ENCODE results near the gene DIS3L2.
A peak's percentile ranks its signal among the peaks of the same experiment; 100 is the strongest.
"Not testable (repeated sequence)": the region's sequence is repeated elsewhere in the genome, so short reads cannot be mapped to it uniquely, and the experiment has no call there.

The DIS3L2 gene

GRCh38 chr2:232335206-232335858 lies 373.8 kb downstream of the DIS3L2 start:
- peak; percentile 65 for TF ChIP-seq CTCF (conservative IDR thresholded peaks at IDR 0.05; ENCODE audit: low read depth)
- POLR2A ChIA-PET (ENCODE audit: low non-redundant PET); H3K27ac ChIP-seq; DNase-seq (ENCODE audit: low spot score): not testable (repeated sequence)
- CTCF ChIA-PET, result interaction anchor here (0.6 to 1.6 kb wide), 6 partner anchors 8 to 106 kb away, joined by 3 to 7 read pairs (median 4); no protein-coding TSS in a partner anchor

GRCh38 chr2:232335859-232336215 lies 374.3 kb downstream of the DIS3L2 start:
- DNase-seq (ENCODE audit: low spot score), result no peak
- ChIA-PET POLR2A (ENCODE audit: low non-redundant PET) (no interaction called here), CTCF (interaction anchor here (0.6 to 1.6 kb wide), 6 partner anchors 9 to 105 kb away, joined by 3 to 7 read pairs (median 4); no protein-coding TSS in a partner anchor)
- no peak for TF ChIP-seq CTCF (conservative IDR thresholded peaks at IDR 0.05; ENCODE audit: low read depth)
- no peak overlapping the region for H3K27ac ChIP-seq

- H3K27ac ChIP-seq, result no peak overlapping the region
- POLR2A ChIA-PET (ENCODE audit: low non-redundant PET), result no interaction called here
- TF ChIP-seq CTCF (conservative IDR thresholded peaks at IDR 0.05; ENCODE audit: low read depth), result no peak
- no peak for DNase-seq (ENCODE audit: low spot score)
- CTCF ChIA-PET, result interaction anchor here (0.6 to 1.6 kb wide), 4 partner anchors 9 to 186 kb away, joined by 3 to 4 read pairs (median 3); no protein-coding TSS in a partner anchor
These were observed 374.8 kb downstream of the DIS3L2 start for GRCh38 chr2:232336241-232336736.

- H3K27ac ChIP-seq, result no peak overlapping the region
- CTCF ChIA-PET, result interaction anchor here (0.6 to 1.6 kb wide), 2 partner anchors 10 to 270 kb away, joined by 3 read pairs; no protein-coding TSS in a partner anchor
- no peak for TF ChIP-seq CTCF (conservative IDR thresholded peaks at IDR 0.05; ENCODE audit: low read depth)
- no peak for DNase-seq (ENCODE audit: low spot score)
- POLR2A ChIA-PET (ENCODE audit: low non-redundant PET), result no interaction called here
These were observed 375.6 kb downstream of the DIS3L2 start for GRCh38 chr2:232336981-232337720.

- DNase-seq (ENCODE audit: low spot score); POLR2A ChIA-PET (ENCODE audit: low non-redundant PET); H3K27ac ChIP-seq: not testable (repeated sequence)
- CTCF ChIA-PET, result interaction anchor here (0.7 kb wide), 1 partner anchor 1045 kb away, joined by 3 read pairs; no protein-coding TSS in a partner anchor
These were observed 376.7 kb downstream of the DIS3L2 start for GRCh38 chr2:232338094-232338758.

GRCh38 chr2:232338759-232339106 lies 377.2 kb downstream of the DIS3L2 start:
- POLR2A ChIA-PET (ENCODE audit: low non-redundant PET), result no interaction called here
- CTCF ChIA-PET, result interaction anchor here (0.7 kb wide), 1 partner anchor 1046 kb away, joined by 3 read pairs; no protein-coding TSS in a partner anchor
- H3K27ac ChIP-seq, result no peak overlapping the region
- DNase-seq (ENCODE audit: low spot score), result no peak
- TF ChIP-seq CTCF (conservative IDR thresholded peaks at IDR 0.05; ENCODE audit: low read depth), result no peak

All from RWPE1 (cell line).